Esophagus (tissue), 2 donors: ENCODE data around the gene GMEB2. TPM values are rescaled to one million over a fixed set of nuclear protein-coding genes. Genes with fewer than 3 reads are reported as not detected.

ENCODE experiments used
- H3K27ac ChIP-seq, 2 donors: one replicate each; pipeline ENCODE4 v1.5.1; 2013; ENCODE audit warnings: low read depth in 2 of 2, mild to moderate bottlenecking in 2 of 2, inconsistent platforms in 1 of 2, low read length in 1 of 2, moderate library complexity in 1 of 2
- H3K27me3 ChIP-seq, 2 donors: one replicate each; pipeline ENCODE4 v1.6.1; 2013; ENCODE audit warnings: low read length in 2 of 2, control low read depth in 1 of 2, mild to moderate bottlenecking in 1 of 2; ENCODE audit not compliant: insufficient read depth in 2 of 2, control insufficient read depth in 1 of 2
- H3K36me3 ChIP-seq, 2 donors: one replicate each; pipeline ENCODE4 v1.6.1; 2013; ENCODE audit warnings: low read length in 1 of 2; ENCODE audit not compliant: control insufficient read depth in 2 of 2, insufficient read depth in 2 of 2
- H3K4me1 ChIP-seq, 2 donors: one replicate each; pipeline ENCODE4 v1.6.1; 2013; ENCODE audit warnings: low read length in 1 of 2; ENCODE audit not compliant: control insufficient read depth in 2 of 2, insufficient read depth in 2 of 2
- H3K4me3 ChIP-seq, 2 donors: one replicate each; pipeline ENCODE4 v1.5.1; 2013; ENCODE audit warnings: low read length in 2 of 2, mild to moderate bottlenecking in 2 of 2, low read depth in 1 of 2, moderate library complexity in 1 of 2
- H3K9me3 ChIP-seq, 2 donors: one replicate each; pipeline ENCODE4 v1.6.1; 2013; ENCODE audit warnings: mild to moderate bottlenecking in 2 of 2, low read depth in 1 of 2, low read length in 1 of 2, moderate library complexity in 1 of 2; ENCODE audit not compliant: control insufficient read depth in 2 of 2, insufficient read depth in 1 of 2
- WGBS, 2 donors: extraction: QIAGEN DNeasy Blood & Tissue Kit; methylation state at CpG; one replicate each; pipeline ENCODE4 v1.1.7; 2013; 5-methylcytosine and 5-hydroxymethylcytosine counted together
- polyA plus RNA-seq, 2 donors: library from polyadenylated mRNA; stranded (reverse); fragments of 200-250 nt; gene quantifications; one replicate each; pipeline ENCODE4 v1.2.3, GENCODE V29; 2013
- donor health status: healthy with polysubstance abuse.
- donor health status: Bipolar disorder and iron deficiency.

GMEB2 gene
- polyA plus RNA-seq, 2 donors = 7.6 to 8.8 TPM

- H3K27ac ChIP-seq = no peak overlapping the region
- 89 to 90% methylated on average over 17 of the region's 17 CpGs for WGBS, 2 donors
- H3K4me1 ChIP-seq = no peaks in the 10 kb centered on the region
Measured at GRCh38 chr20:63586797-63587196, 40.1 kb downstream of the GMEB2 start.

GRCh38 chr20:63585616-63586565 lies 41.0 kb downstream of the GMEB2 start:
- H3K9me3 ChIP-seq = no peaks in the 10 kb centered on the region
- WGBS, 2 donors = 73 to 75% methylated on average over 22 of the region's 22 CpGs
- no peak overlapping the region for H3K27ac ChIP-seq
- no peak overlapping the region for H3K4me3 ChIP-seq
- H3K4me1 ChIP-seq = no peaks in the 10 kb centered on the region
- H3K36me3 ChIP-seq = peaks cover 0 to 24% of the 10 kb centered on the region in 2 donors
- H3K27me3 ChIP-seq = no peaks in the 10 kb centered on the region

More at GRCh38 chr20:63586797-63587196, 40.1 kb downstream of the GMEB2 start:
- Histone ChIP-seq H3K9me3 (no peaks in the 10 kb centered on the region), H3K4me3 (no peak overlapping the region), H3K27me3 (no peaks in the 10 kb centered on the region), H3K36me3 (peaks cover 4 to 31% of the 10 kb centered on the region in 2 donors)

GRCh38 chr20:63582382-63583063 lies 44.4 kb downstream of the GMEB2 start:
- no peaks in the 10 kb centered on the region for H3K27me3 ChIP-seq
- WGBS, 2 donors = 86 to 88% methylated on average over 23 of the region's 23 CpGs
- no peak overlapping the region for H3K4me3 ChIP-seq
- H3K9me3 ChIP-seq = no peaks in the 10 kb centered on the region
- H3K27ac ChIP-seq = no peak overlapping the region
- no peaks in the 10 kb centered on the region for H3K4me1 ChIP-seq
- no peaks in the 10 kb centered on the region for H3K36me3 ChIP-seq

GRCh38 chr20:63580796-63581461 lies 46.0 kb downstream of the GMEB2 start:
- no peaks in the 10 kb centered on the region for H3K36me3 ChIP-seq
- 46 to 48% methylated on average over 12 of the region's 12 CpGs for WGBS, 2 donors
- no peaks in the 10 kb centered on the region for H3K27me3 ChIP-seq
- no peak overlapping the region for H3K27ac ChIP-seq
- no peak overlapping the region for H3K4me3 ChIP-seq
- H3K9me3 ChIP-seq = no peaks in the 10 kb centered on the region
- no peaks in the 10 kb centered on the region for H3K4me1 ChIP-seq

GRCh38 chr20:63579017-63579694 lies 47.7 kb downstream of the GMEB2 start:
- 68 to 73% methylated on average over 19 of the region's 19 CpGs for WGBS, 2 donors
- Histone ChIP-seq H3K4me3 (no peak overlapping the region), H3K36me3 (no peaks in the 10 kb centered on the region), H3K27me3 (no peaks in the 10 kb centered on the region), H3K27ac (no peak overlapping the region), H3K9me3 (no peaks in the 10 kb centered on the region), H3K4me1 (no peaks in the 10 kb centered on the region)

- Histone ChIP-seq H3K9me3 (no peaks in the 10 kb centered on the region), H3K4me3 (no peak overlapping the region), H3K36me3 (no peaks in the 10 kb centered on the region), H3K27ac (no peak overlapping the region), H3K4me1 (peaks cover under 1 to 3% of the 10 kb centered on the region in 2 donors), H3K27me3 (no peaks in the 10 kb centered on the region)
- 77 to 78% methylated on average over 26 of the region's 26 CpGs for WGBS, 2 donors
Measured at GRCh38 chr20:63578224-63579016, 48.5 kb downstream of the GMEB2 start.

GRCh38 chr20:63577317-63577894 lies 49.5 kb downstream of the GMEB2 start:
- Histone ChIP-seq H3K27me3 (no peaks in the 10 kb centered on the region), H3K27ac (no peak overlapping the region), H3K36me3 (peaks cover 0 to 5% of the 10 kb centered on the region in 2 donors), H3K4me3 (no peak overlapping the region), H3K9me3 (no peaks in the 10 kb centered on the region), H3K4me1 (peaks cover 4 to 13% of the 10 kb centered on the region in 2 donors)
- 61 to 70% methylated on average over 19 of the region's 19 CpGs for WGBS, 2 donors

- no peak overlapping the region for H3K27ac ChIP-seq
- H3K4me1 ChIP-seq = peaks cover 4 to 14% of the 10 kb centered on the region in 2 donors
- H3K27me3 ChIP-seq = no peaks in the 10 kb centered on the region
- peaks cover 0 to 9% of the 10 kb centered on the region in 2 donors for H3K36me3 ChIP-seq
- no peaks in the 10 kb centered on the region for H3K9me3 ChIP-seq
- WGBS, 2 donors = 82 to 83% methylated on average over 7 of the region's 7 CpGs
- H3K4me3 ChIP-seq = no peak overlapping the region
Measured at GRCh38 chr20:63576311-63576710, 50.6 kb downstream of the GMEB2 start.
